A549 (cell line): ENCODE measurements around the gene GSTM3. TPM values are rescaled to one million over a fixed set of nuclear protein-coding genes. Genes with fewer than 3 reads are reported as not detected.
"Not testable (repeated sequence)": the region's sequence is repeated elsewhere in the genome, so short reads cannot be mapped to it uniquely, and the experiment has no call there.

Experiments
- ATAC-seq, 2 experiments: fragments of 200-7000 bp in 1 of 2; fragments of >200 bp in 1 of 2; cut with Nextera tagmentation in 1 of 2; cut with Tn5 transposase in 1 of 2; 3 replicates each; pipeline versions ENCODE4 v1.8.0 to v1.9.1; 2018 to 2020; ENCODE audit warnings: mild to moderate bottlenecking in 1 of 2, moderate library complexity in 1 of 2
- CTCF ChIA-PET: fragments of 300-600 bp; sonication (Branson Sonifier 250); formaldehyde crosslinking; extraction: SDS; loops from one replicate; lab custom pipeline; 2021; ENCODE audit warnings: antibody characterized with exemption, inconsistent platforms; lab: Yijun Ruan, JAX
- POLR2A ChIA-PET: fragments of 350-600 bp; formaldehyde crosslinking; extraction: SDS; loops from one replicate; lab custom pipeline; 2021; ENCODE audit warnings: antibody characterized with exemption, inconsistent platforms; lab: Yijun Ruan, JAX
- DNase-seq, 2 experiments: peaks; one replicate each; pipeline versions ENCODE4 v3.0.0 to v3.0.0-alpha.2; 2011 to 2016; ENCODE audit warnings: low read depth in 1 of 2, low spot score in 1 of 2
- FAIRE-seq: peaks from 2 replicates; lab custom pipeline; 2011; peaks lifted over from hg19 to GRCh38; lab: Jason Lieb, UNC
- H3K27ac ChIP-seq, 2 experiments: fragments of >200 bp; sonication (Bioruptor Twin); formaldehyde crosslinking; 3 replicates each; pipeline ENCODE4 v1.5.1; 2016 to 2017
- H3K4me1 ChIP-seq: fragments of >200 bp; sonication (Bioruptor Twin); formaldehyde crosslinking; 3 replicates; pipeline ENCODE4 v1.6.1; 2016
- H3K4me2 ChIP-seq: fragments of >200 bp; sonication (Bioruptor Twin); formaldehyde crosslinking; 3 replicates; pipeline ENCODE4 v1.6.1; 2016
- H3K4me3 ChIP-seq: fragments of >200 bp; sonication (Bioruptor Twin); formaldehyde crosslinking; 3 replicates; pipeline ENCODE4 v1.5.1; 2016
- H3K9me3 ChIP-seq: fragments of >200 bp; sonication (Bioruptor Twin); formaldehyde crosslinking; 3 replicates; pipeline ENCODE4 v1.6.1; 2016
- ATOH8 ChIP-seq: fragments of 250-450 bp; sonication (Bioruptor Pico); IDR thresholded peaks from 2 replicates; pipeline ENCODE4 v1.5.0; 2020; ENCODE audit warnings: low read depth, mild to moderate bottlenecking, moderate library complexity
- BCL3 ChIP-seq: fragments of >200 bp; sonication (Bioruptor Twin); formaldehyde crosslinking; IDR thresholded peaks from 3 replicates; pipeline ENCODE4 v1.6.1; 2016
- CBX8 ChIP-seq: fragments of 200-600 bp; sonication (generic); IDR thresholded peaks from 2 replicates; pipeline ENCODE4 v1.6.1; 2016
- CEBPB ChIP-seq, 2 experiments: fragments of >200 bp in 1 of 2; sonication (Bioruptor Twin) in 1 of 2; formaldehyde crosslinking in 1 of 2; IDR thresholded peaks; 2 replicates each; pipeline ENCODE4 v1.6.1; 2012 to 2016
- FOXS1 ChIP-seq: fragments of 250-450 bp; sonication (Bioruptor Pico); IDR thresholded peaks from 2 replicates; pipeline ENCODE4 v1.5.0; 2020; ENCODE audit warnings: mild to moderate bottlenecking, moderate library complexity
- HDAC2 ChIP-seq: fragments of 200-600 bp; sonication (generic); IDR thresholded peaks from 2 replicates; pipeline ENCODE4 v1.6.1; 2016
- HMGXB4 ChIP-seq: fragments of 250-450 bp; sonication (Bioruptor Pico); IDR thresholded peaks from 2 replicates; pipeline ENCODE4 v1.5.0; 2021; ENCODE audit warnings: mild to moderate bottlenecking, moderate library complexity, borderline replicate concordance
- HOXA7 ChIP-seq: fragments of 250-450 bp; sonication (Bioruptor Pico); IDR thresholded peaks from 2 replicates; pipeline ENCODE4 v1.5.0; 2020; ENCODE audit warnings: mild to moderate bottlenecking, moderate library complexity
- HOXB5 ChIP-seq: fragments of 250-450 bp; sonication (Bioruptor Pico); IDR thresholded peaks from 2 replicates; pipeline ENCODE4 v1.5.0; 2020; ENCODE audit warnings: mild to moderate bottlenecking, moderate library complexity
- JUN ChIP-seq, 2 experiments: fragments of >200 bp; sonication (Bioruptor Twin); formaldehyde crosslinking; IDR thresholded peaks; 2 replicates in 1 of 2; 3 replicates in 1 of 2; pipeline ENCODE4 v1.6.1; 2016 to 2017
- KDM5A ChIP-seq: fragments of 200-600 bp; sonication (generic); IDR thresholded peaks from 2 replicates; pipeline ENCODE4 v1.6.1; 2016; ENCODE audit warnings: antibody characterized with exemption, mild to moderate bottlenecking
- NR3C1 ChIP-seq: fragments of >200 bp; sonication (Bioruptor Twin); formaldehyde crosslinking; IDR thresholded peaks from 3 replicates; pipeline ENCODE4 v1.6.1; 2017
- PHF8 ChIP-seq: fragments of 200-600 bp; sonication (generic); IDR thresholded peaks from 2 replicates; pipeline ENCODE4 v1.6.1; 2016; ENCODE audit warnings: low read depth, mild to moderate bottlenecking, antibody characterized with exemption, moderate library complexity, borderline replicate concordance
- POLR2A ChIP-seq: IDR thresholded peaks from 2 replicates; pipeline ENCODE4 v1.6.1; 2012; ENCODE audit warnings: mild to moderate bottlenecking, low read length
- REST ChIP-seq: fragments of 200-600 bp; sonication (generic); IDR thresholded peaks from 2 replicates; pipeline ENCODE4 v1.6.1; 2016; ENCODE audit warnings: antibody characterized with exemption, mild to moderate bottlenecking, moderate library complexity
- RFX5 ChIP-seq: fragments of 450-650 bp; IDR thresholded peaks from 2 replicates; pipeline ENCODE4 v1.7.1; 2014; ENCODE audit warnings: antibody characterized with exemption, mild to moderate bottlenecking, moderate library complexity
- SREBF2 ChIP-seq: fragments of 450-650 bp; IDR thresholded peaks from 2 replicates; pipeline ENCODE4 v1.6.1; 2014; ENCODE audit warnings: mild to moderate bottlenecking, moderate library complexity
- TFCP2L1 ChIP-seq: fragments of 250-450 bp; sonication (Bioruptor Pico); IDR thresholded peaks from 2 replicates; pipeline ENCODE4 v1.5.0; 2021; ENCODE audit warnings: mild to moderate bottlenecking
- ZFP36 ChIP-seq: fragments of 450-650 bp; IDR thresholded peaks from 2 replicates; pipeline ENCODE4 v1.6.1; 2014; ENCODE audit warnings: borderline replicate concordance; ENCODE audit not compliant: partially characterized antibody
- ZNF302 ChIP-seq: fragments of 250-450 bp; sonication (Bioruptor Pico); IDR thresholded peaks from 2 replicates; pipeline ENCODE4 v1.9.0; 2021; ENCODE audit warnings: inconsistent platforms, mild to moderate bottlenecking, moderate library complexity
- WGBS: methylation state at CpG from one replicate; pipeline ENCODE4 v1.1.6; 2017; ENCODE audit errors: missing lambda C conversion rate; 5-methylcytosine and 5-hydroxymethylcytosine counted together
- polyA plus RNA-seq, 4 experiments: library from polyadenylated mRNA; depleted of rRNA in 3 of 4; stranded (reverse); fragments of >200 nt; fragmentation: RNase III in 1 of 4; extraction: RNeasy Plus Mini Kit Qiagen cat#74134 plus additional on column Dnase treatment in 1 of 4; gene quantifications; 2 replicates in 3 of 4; 3 replicates in 1 of 4; pipeline ENCODE4 v1.2.3, GENCODE V29; 2011 to 2017
- TF ChIP-seq, protein P1 (sequence below): fragments of 150-350 bp; IDR thresholded peaks from 2 replicates; pipeline ENCODE4 v1.6.1; 2014; ENCODE audit warnings: low read depth, mild to moderate bottlenecking, low read length
- TF ChIP-seq, protein P2 (sequence below): IDR thresholded peaks from 2 replicates; pipeline ENCODE4 v1.6.1; 2012

GSTM3 gene
- polyA plus RNA-seq, 2 of the 4 experiments (the other 2 are of a cell fraction), result 43.0 to 55.7 TPM

DNA sequence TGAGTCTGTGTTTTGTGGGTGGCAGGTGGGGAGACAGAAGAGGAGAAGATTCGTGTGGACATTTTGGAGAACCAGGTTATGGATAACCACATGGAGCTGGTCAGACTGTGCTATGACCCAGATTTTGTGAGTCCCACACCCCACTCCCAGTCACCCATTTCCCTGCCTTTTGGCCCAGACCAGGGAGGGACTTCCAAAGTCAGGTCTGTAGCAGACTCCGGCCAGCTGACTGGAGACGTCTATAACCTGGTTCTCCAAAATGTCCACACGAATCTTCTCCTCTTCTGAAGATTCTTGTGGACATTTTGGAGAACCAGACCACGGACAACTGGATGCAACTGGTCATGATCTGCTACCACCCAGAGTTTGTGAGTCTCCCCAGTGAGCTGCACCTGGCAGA is 27.2 kb downstream of the GSTM3 start:
- DNase-seq (no peak), ATAC-seq (no peak), FAIRE-seq (no peak)
- H3K27ac ChIP-seq, result no peak overlapping the region
- 48% methylated on average over 5 of the region's 5 CpGs for WGBS
- H3K4me1 ChIP-seq, result peaks cover 2% of the 10 kb centered on the region; the same call in 2 of the 3 replicates
- no peak for TF ChIP-seq SREBF2
- TF ChIP-seq CBX8, result no peak
- TF ChIP-seq HDAC2, result no peak
- no peak for TF ChIP-seq RFX5
- TF ChIP-seq ATOH8, result no peak
- no peak for TF ChIP-seq POLR2A
- TF ChIP-seq, protein P1, sequence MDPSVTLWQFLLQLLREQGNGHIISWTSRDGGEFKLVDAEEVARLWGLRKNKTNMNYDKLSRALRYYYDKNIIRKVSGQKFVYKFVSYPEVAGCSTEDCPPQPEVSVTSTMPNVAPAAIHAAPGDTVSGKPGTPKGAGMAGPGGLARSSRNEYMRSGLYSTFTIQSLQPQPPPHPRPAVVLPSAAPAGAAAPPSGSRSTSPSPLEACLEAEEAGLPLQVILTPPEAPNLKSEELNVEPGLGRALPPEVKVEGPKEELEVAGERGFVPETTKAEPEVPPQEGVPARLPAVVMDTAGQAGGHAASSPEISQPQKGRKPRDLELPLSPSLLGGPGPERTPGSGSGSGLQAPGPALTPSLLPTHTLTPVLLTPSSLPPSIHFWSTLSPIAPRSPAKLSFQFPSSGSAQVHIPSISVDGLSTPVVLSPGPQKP, result no peak
- TF ChIP-seq NR3C1, result no peak
- TF ChIP-seq KDM5A, result no peak
- TF ChIP-seq JUN (IDR thresholded peaks at IDR 0.05), result no peak
- no peak for TF ChIP-seq CEBPB (IDR thresholded peaks at IDR 0.05)
- no peak for TF ChIP-seq REST
- ChIA-PET POLR2A (no interaction called here), CTCF (interaction anchor here (0.7 to 1.0 kb wide), 2 partner anchors 168 to 172 kb away, joined by 3 to 4 read pairs; no protein-coding TSS in a partner anchor)
- H3K4me2 ChIP-seq, result no peak overlapping the region
- no peak overlapping the region for H3K4me3 ChIP-seq
- H3K9me3 ChIP-seq, result no peaks in the 10 kb centered on the region

DNA sequence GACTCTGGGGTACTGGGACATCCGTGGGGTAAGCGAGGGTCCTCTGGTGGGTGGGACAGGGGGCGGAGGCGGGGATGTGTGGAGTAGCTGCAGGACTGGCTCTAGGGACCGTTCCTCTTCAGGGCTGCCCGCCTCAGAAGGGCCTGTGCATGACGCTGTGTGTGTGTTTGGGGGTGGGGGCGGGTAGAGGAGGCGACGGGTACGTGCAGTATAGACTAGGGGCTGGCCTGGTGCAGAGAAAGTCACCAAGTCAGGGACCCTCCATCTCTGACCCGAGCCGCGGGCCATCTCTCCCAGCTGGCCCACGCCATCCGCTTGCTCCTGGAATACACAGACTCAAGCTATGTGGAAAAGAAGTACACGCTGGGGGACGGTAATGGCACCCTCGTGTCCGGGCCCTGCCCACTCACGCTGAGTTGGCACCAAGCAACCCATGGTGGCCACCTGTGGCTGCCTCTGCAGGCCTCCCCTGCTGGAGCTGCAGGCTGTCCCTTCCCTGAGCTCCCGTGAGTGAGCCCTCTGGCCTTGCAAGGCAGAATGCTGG is 28.4 kb downstream of the GSTM3 start:
- TF ChIP-seq ZNF302 (CRISPR knock-in tag), result no peak
- no peak for TF ChIP-seq PHF8
- no peak for TF ChIP-seq ZFP36
- no peak for TF ChIP-seq POLR2A
- no peak for TF ChIP-seq FOXS1
- no peak for TF ChIP-seq HMGXB4
- no peak for TF ChIP-seq HDAC2
- TF ChIP-seq, protein P2, sequence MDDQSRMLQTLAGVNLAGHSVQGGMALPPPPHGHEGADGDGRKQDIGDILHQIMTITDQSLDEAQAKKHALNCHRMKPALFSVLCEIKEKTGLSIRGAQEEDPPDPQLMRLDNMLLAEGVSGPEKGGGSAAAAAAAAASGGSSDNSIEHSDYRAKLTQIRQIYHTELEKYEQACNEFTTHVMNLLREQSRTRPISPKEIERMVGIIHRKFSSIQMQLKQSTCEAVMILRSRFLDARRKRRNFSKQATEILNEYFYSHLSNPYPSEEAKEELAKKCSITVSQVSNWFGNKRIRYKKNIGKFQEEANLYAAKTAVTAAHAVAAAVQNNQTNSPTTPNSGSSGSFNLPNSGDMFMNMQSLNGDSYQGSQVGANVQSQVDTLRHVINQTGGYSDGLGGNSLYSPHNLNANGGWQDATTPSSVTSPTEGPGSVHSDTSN, result no peak
- no peak for TF ChIP-seq HOXA7 (CRISPR knock-in tag)
- no peak for TF ChIP-seq CEBPB (IDR thresholded peaks at IDR 0.05)
- no peak for TF ChIP-seq KDM5A
- TF ChIP-seq, protein P1, result no peak
- no peak for TF ChIP-seq TFCP2L1 (CRISPR knock-in tag)
- TF ChIP-seq HOXB5 (CRISPR knock-in tag), result no peak
- TF ChIP-seq BCL3, result no peak
- Histone ChIP-seq H3K4me1 (no peaks in the 10 kb centered on the region), H3K9me3 (no peaks in the 10 kb centered on the region), H3K4me2 (no peak overlapping the region), H3K4me3 (no peak overlapping the region), H3K27ac (no peak overlapping the region)
- DNase-seq, result no peak
- POLR2A ChIA-PET, result no interaction called here
- no peak for FAIRE-seq
- CTCF ChIA-PET, result interaction anchor here (1.3 kb wide), 1 partner anchor 62 kb away, joined by 4 read pairs; no protein-coding TSS in a partner anchor
- no peak for ATAC-seq
- WGBS, result 86% methylated on average over 1 of the region's 22 CpGs

DNA sequence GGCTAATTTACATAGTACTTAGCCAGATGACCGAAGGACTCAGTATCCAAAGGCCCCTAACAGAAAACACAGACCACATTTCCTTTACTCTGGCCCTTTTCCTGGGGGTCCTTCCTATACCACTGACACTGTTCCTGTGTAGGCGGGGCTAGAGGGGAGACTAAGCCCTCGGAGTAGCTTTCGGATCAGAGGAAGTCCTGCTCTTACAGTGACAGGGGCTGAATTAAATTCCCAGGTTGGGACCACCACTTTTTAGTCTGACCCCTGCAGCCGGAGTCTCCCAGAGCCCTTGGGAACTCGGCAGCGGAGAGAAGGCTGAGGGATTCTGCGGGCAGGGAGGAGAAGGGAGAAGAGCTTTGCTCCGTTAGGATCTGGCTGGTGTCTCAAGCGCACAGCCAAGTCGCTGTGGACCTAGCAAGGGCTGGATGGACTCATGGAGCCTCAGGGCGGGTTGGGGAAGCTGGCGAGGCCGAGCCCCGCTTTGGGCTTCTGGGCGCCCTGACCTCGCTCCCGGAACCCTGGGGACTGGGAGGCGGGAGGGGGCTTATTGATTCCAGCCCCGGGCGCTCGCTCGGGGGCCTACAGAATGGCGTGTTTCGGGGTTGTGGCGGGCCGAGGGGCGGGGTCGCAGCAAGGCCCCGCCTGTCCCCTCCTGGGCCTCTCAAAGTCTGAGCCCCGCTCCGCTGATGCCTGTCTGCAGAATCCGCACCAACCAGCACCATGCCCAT is 29.1 kb downstream of the GSTM3 start, which contains the start of gene GSTM5:
TSS of gene GSTM5 (plus strand) at position 659 of the 728 bp plus-strand sequence. CDS start at position 721, 62 bp downstream.
- ATAC-seq, H3K4me3 ChIP-seq, DNase-seq, POLR2A ChIA-PET, H3K27ac ChIP-seq, FAIRE-seq, H3K9me3 ChIP-seq, H3K4me2 ChIP-seq, H3K4me1 ChIP-seq: not testable (repeated sequence)
- CTCF ChIA-PET, result interaction anchor here (1.3 kb wide), 1 partner anchor 62 kb away, joined by 4 read pairs; no protein-coding TSS in a partner anchor
- 92% methylated on average over 14 of the region's 33 CpGs for WGBS
